Tibial nerve (tissue), 4 donors: Measurements from ENCODE around the gene KRT33B.

Experiments used
- EP300 ChIP-seq, 2 donors: sonication (generic); formaldehyde crosslinking; IDR thresholded peaks; one replicate each; pipeline ENCODE4 v1.6.1; 2017; ENCODE audit warnings: antibody characterized with exemption in 2 of 2, mild to moderate bottlenecking in 1 of 2
- POLR2A ChIP-seq, 2 donors: fragments of 450-650 bp; IDR thresholded peaks; one replicate each; pipeline ENCODE4 v1.6.1; 2017; ENCODE audit warnings: antibody characterized with exemption in 2 of 2, mild to moderate bottlenecking in 2 of 2, moderate library complexity in 2 of 2
- TF ChIP-seq, protein P1 (sequence below), 5 experiments: fragments of 200-600 bp in 3 of 5; fragments of 450-650 bp in 2 of 5; sonication (generic) in 3 of 5; IDR thresholded peaks; one replicate each; pipeline ENCODE4 v1.5.1; 2016 to 2019; ENCODE audit warnings: antibody characterized with exemption in 5 of 5, mild to moderate bottlenecking in 3 of 5, moderate library complexity in 2 of 5

DNA sequence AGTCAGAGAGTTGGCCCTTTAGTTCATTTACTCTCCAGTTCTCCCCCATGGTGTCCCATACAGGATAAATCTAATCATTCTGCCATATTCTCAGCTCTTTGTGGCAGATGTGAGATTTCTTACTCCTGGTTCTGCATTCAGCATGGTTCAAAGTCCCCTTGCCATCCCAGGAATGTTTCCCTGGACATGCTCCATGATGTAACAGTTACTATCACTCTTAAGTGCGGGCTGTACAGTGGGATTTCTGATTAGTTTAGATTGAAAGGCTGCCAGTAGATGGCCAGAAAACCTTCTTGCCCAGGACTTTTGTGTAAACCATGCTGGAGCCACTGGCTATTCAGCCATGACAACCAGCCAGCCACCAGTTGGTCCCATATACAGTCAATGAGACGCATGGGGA lies 44.4 kb upstream of the KRT33B start:
- TF ChIP-seq, protein P1, sequence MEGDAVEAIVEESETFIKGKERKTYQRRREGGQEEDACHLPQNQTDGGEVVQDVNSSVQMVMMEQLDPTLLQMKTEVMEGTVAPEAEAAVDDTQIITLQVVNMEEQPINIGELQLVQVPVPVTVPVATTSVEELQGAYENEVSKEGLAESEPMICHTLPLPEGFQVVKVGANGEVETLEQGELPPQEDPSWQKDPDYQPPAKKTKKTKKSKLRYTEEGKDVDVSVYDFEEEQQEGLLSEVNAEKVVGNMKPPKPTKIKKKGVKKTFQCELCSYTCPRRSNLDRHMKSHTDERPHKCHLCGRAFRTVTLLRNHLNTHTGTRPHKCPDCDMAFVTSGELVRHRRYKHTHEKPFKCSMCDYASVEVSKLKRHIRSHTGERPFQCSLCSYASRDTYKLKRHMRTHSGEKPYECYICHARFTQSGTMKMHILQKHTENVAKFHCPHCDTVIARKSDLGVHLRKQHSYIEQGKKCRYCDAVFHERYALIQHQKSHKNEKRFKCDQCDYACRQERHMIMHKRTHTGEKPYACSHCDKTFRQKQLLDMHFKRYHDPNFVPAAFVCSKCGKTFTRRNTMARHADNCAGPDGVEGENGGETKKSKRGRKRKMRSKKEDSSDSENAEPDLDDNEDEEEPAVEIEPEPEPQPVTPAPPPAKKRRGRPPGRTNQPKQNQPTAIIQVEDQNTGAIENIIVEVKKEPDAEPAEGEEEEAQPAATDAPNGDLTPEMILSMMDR (IDR thresholded peaks at IDR 0.05) = no peak
- TF ChIP-seq EP300 (IDR thresholded peaks at IDR 0.05) = no peak
- TF ChIP-seq POLR2A (IDR thresholded peaks at IDR 0.05) = no peak
